ENCODE results near the gene TJP2.

Gene TJP2

DNA sequence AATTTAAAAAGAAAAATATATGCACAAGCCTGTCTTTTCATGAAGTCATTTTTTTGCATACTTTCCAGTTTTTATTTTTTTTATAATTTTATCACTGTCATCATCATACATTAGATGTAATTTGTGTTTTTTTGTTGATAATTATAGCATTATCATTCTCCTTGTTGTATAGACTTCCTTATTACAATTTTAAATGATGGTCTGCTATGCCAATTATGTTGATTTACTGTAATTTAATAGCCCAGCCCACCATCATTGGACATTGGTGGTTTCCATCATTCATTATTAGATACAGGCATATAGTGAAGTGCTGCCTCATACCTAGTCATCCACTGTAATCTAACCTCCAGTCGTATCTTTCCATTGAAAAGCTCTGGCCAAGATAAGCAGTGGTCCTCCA, 3.8 kb upstream of the TJP2 start:
- Histone ChIP-seq H3K27ac (ENCODE audit: extremely low read depth, low read depth, low read length) (no peak overlapping the region), H3K4me3 (ENCODE audit: low read depth, low read length) (no peak overlapping the region), H3K36me3 (ENCODE audit: control insufficient read depth in 2 of 2, insufficient read depth in 1 of 2, low read length in 2 of 2) (no peaks in the 10 kb centered on the region), H3K4me1 (ENCODE audit: control insufficient read depth, insufficient read depth, low read length) (peaks cover 10% of the 10 kb centered on the region; the same call in 1 of the 2 replicates), H3K9me3 (ENCODE audit: control insufficient read depth, insufficient read depth, low read depth, low read length) (no peaks in the 10 kb centered on the region)
- TF ChIP-seq PRDM1 (tag by site-specific recombination; IDR thresholded peaks at IDR 0.05) (no peak), HOXD13 (CRISPR knock-in tag; IDR thresholded peaks at IDR 0.05; ENCODE audit: borderline replicate concordance) (no peak), ZBTB11 (tag by site-specific recombination; conservative IDR thresholded peaks at IDR 0.05; ENCODE audit: low read depth) (no peak), ZNF138 (tag by site-specific recombination; IDR thresholded peaks at IDR 0.05; ENCODE audit: borderline replicate concordance) (no peak), REST (tag by site-specific recombination; IDR thresholded peaks at IDR 0.05) (no peak), SALL2 (tag by site-specific recombination; IDR thresholded peaks at IDR 0.05; ENCODE audit: borderline replicate concordance) (no peak), MZF1 (tag by site-specific recombination; IDR thresholded peaks at IDR 0.05; ENCODE audit: borderline replicate concordance) (no peak), ZNF184 (tag by site-specific recombination; IDR thresholded peaks at IDR 0.05) (no peak), ZNF449 (tag by site-specific recombination; IDR thresholded peaks at IDR 0.05) (no peak)
- TF ChIP-seq, protein P1, sequence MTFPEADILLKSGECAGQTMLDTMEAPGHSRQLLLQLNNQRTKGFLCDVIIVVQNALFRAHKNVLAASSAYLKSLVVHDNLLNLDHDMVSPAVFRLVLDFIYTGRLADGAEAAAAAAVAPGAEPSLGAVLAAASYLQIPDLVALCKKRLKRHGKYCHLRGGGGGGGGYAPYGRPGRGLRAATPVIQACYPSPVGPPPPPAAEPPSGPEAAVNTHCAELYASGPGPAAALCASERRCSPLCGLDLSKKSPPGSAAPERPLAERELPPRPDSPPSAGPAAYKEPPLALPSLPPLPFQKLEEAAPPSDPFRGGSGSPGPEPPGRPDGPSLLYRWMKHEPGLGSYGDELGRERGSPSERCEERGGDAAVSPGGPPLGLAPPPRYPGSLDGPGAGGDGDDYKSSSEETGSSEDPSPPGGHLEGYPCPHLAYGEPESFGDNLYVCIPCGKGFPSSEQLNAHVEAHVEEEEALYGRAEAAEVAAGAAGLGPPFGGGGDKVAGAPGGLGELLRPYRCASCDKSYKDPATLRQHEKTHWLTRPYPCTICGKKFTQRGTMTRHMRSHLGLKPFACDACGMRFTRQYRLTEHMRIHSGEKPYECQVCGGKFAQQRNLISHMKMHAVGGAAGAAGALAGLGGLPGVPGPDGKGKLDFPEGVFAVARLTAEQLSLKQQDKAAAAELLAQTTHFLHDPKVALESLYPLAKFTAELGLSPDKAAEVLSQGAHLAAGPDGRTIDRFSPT (tag by site-specific recombination; IDR thresholded peaks at IDR 0.05): no peak
- TF ChIP-seq, protein P2, sequence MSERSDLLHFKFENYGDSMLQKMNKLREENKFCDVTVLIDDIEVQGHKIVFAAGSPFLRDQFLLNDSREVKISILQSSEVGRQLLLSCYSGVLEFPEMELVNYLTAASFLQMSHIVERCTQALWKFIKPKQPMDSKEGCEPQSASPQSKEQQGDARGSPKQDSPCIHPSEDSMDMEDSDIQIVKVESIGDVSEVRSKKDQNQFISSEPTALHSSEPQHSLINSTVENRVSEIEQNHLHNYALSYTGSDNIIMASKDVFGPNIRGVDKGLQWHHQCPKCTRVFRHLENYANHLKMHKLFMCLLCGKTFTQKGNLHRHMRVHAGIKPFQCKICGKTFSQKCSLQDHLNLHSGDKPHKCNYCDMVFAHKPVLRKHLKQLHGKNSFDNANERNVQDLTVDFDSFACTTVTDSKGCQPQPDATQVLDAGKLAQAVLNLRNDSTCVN (tag by site-specific recombination; optimal IDR thresholded peaks at IDR 0.05): no peak
- ChIA-PET POLR2A (no interaction called here), CTCF (interaction anchor here (0.5 to 2.6 kb wide), 4 partner anchors 12 to 503 kb away, joined by 3 to 10 read pairs (median 4); no protein-coding TSS in a partner anchor)

- H3K4me1 ChIP-seq (ENCODE audit: control insufficient read depth, insufficient read depth, low read length): peaks cover 15% of the 10 kb centered on the region
- H3K4me3 ChIP-seq (ENCODE audit: low read depth, low read length): no peak overlapping the region
- TF ChIP-seq ZNF600 (tag by site-specific recombination; IDR thresholded peaks at IDR 0.05) (no peak), ZNF324 (tag by site-specific recombination; IDR thresholded peaks at IDR 0.05) (no peak), SP2 (tag by site-specific recombination; IDR thresholded peaks at IDR 0.05) (no peak), ZNF837 (tag by site-specific recombination; IDR thresholded peaks at IDR 0.05) (no peak), ZNF426 (tag by site-specific recombination; IDR thresholded peaks at IDR 0.05) (no peak), ZNF335 (tag by site-specific recombination; conservative IDR thresholded peaks at IDR 0.05) (0 out of 2 replicates have a peak, but pooled peaks have one; percentile 44)
- TF ChIP-seq, protein P3, sequence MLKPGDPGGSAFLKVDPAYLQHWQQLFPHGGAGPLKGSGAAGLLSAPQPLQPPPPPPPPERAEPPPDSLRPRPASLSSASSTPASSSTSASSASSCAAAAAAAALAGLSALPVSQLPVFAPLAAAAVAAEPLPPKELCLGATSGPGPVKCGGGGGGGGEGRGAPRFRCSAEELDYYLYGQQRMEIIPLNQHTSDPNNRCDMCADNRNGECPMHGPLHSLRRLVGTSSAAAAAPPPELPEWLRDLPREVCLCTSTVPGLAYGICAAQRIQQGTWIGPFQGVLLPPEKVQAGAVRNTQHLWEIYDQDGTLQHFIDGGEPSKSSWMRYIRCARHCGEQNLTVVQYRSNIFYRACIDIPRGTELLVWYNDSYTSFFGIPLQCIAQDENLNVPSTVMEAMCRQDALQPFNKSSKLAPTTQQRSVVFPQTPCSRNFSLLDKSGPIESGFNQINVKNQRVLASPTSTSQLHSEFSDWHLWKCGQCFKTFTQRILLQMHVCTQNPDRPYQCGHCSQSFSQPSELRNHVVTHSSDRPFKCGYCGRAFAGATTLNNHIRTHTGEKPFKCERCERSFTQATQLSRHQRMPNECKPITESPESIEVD (tag by site-specific recombination; IDR thresholded peaks at IDR 0.05): no peak
- CTCF ChIA-PET: interaction anchor here (0.5 to 2.6 kb wide), 3 partner anchors 13 to 502 kb away, joined by 4 to 10 read pairs (median 4); no protein-coding TSS in a partner anchor
- H3K36me3 ChIP-seq (ENCODE audit: control insufficient read depth in 2 of 2, insufficient read depth in 1 of 2, low read length in 2 of 2): no peaks in the 10 kb centered on the region
- no peak overlapping the region for H3K27ac ChIP-seq (ENCODE audit: extremely low read depth, low read depth, low read length)
- no peaks in the 10 kb centered on the region for H3K9me3 ChIP-seq (ENCODE audit: control insufficient read depth, insufficient read depth, low read depth, low read length)
- POLR2A ChIA-PET: no interaction called here
Measured at GRCh38 chr9:69171049-69171448, 3.0 kb upstream of the TJP2 start.
